Left lung (tissue), 10 donors: ENCODE results near the gene ZNF516. TPM values are rescaled to one million over a fixed set of nuclear protein-coding genes. Genes with fewer than 3 reads are reported as not detected.
A peak's percentile ranks its signal among the peaks of the same experiment; 100 is the strongest.

Source experiments
- ATAC-seq: fragments of 200-7000 bp; cut with Tn5 transposase; one replicate; pipeline ENCODE4 v1.9.1; 2020; ENCODE audit warnings: moderate library complexity
- DNase-seq, 4 donors: peaks; one replicate each; pipeline ENCODE4 v3.0.0-alpha.2; 2013 to 2020
- H3K27ac ChIP-seq, 2 donors: fragments of 200-600 bp; sonication (generic) in 1 of 2; one replicate each; pipeline versions ENCODE4 v1.5.0 to v1.8.0; 2020 to 2021
- H3K27me3 ChIP-seq, 2 donors: fragments of 200-600 bp; sonication (generic) in 1 of 2; one replicate each; pipeline versions ENCODE4 v1.5.0 to v1.8.0; 2020 to 2021
- H3K36me3 ChIP-seq, 2 donors: fragments of 200-600 bp; sonication (generic) in 1 of 2; one replicate each; pipeline versions ENCODE4 v1.5.0 to v1.8.0; 2020 to 2021
- H3K4me1 ChIP-seq, 2 donors: fragments of 200-600 bp; one replicate each; pipeline ENCODE4 v1.8.0; 2021
- H3K4me3 ChIP-seq, 2 donors: fragments of 200-600 bp; sonication (generic) in 1 of 2; one replicate each; pipeline versions ENCODE4 v1.5.0 to v1.8.0; 2020 to 2021; ENCODE audit warnings: mild to moderate bottlenecking in 1 of 2
- H3K9me3 ChIP-seq, 2 donors: fragments of 200-600 bp; sonication (generic) in 1 of 2; one replicate each; pipeline versions ENCODE4 v1.5.0 to v1.8.0; 2020 to 2021
- CTCF ChIP-seq, 2 donors: fragments of 200-600 bp; sonication (generic) in 1 of 2; IDR thresholded peaks; one replicate each; pipeline versions ENCODE4 v1.5.0 to v1.8.0; 2021; ENCODE audit warnings: antibody characterized with exemption in 2 of 2
- intact Hi-C, 2 donors: fragments of 100-400 bp; cut with DNase I; formaldehyde crosslinking; loops; one replicate each; pipeline versions ENCODE4 v1.11.2 to v1.14.2; 2022
- polyA plus RNA-seq, 6 donors: library from polyadenylated mRNA; unstranded; fragments of 120-200 nt; gene quantifications; one replicate each; pipeline ENCODE4 v1.2.1, GENCODE V29; 2013; ENCODE audit not compliant: insufficient read length in 6 of 6
- total RNA-seq, 2 donors: library from RNA; stranded (reverse); fragmentation: NEBNext Ultra II Directional; extraction: Animal tissue kit (Norgen Biotek cat#: 25700); gene quantifications; one replicate each; pipeline ENCODE4 v1.2.1, GENCODE V29; 2021
- donor health status: DM: no; HTN: yes; CAD: no.
- donor health status: DM: no; HTN: no; CAD: no.

Gene ZNF516
- total and polyA plus RNA-seq, 8 donors: 33.9 to 51.2 (median 46.8) TPM

GRCh38 chr18:76465630-76466409 lies 29.2 kb downstream of the ZNF516 start:
- H3K27me3 ChIP-seq: no peaks in the 10 kb centered on the region
- peaks cover 0 to 7% of the 10 kb centered on the region in 2 donors for H3K36me3 ChIP-seq
- intact Hi-C loops: no loop called here
- no peak overlapping the region for H3K4me3 ChIP-seq
- no peak for TF ChIP-seq CTCF (IDR thresholded peaks at IDR 0.05)
- no peaks in the 10 kb centered on the region for H3K9me3 ChIP-seq
- DNase-seq (no peak), ATAC-seq (no peak)
- peak overlapping the region in 1 of 2 donors; percentile 85 for H3K27ac ChIP-seq
- H3K4me1 ChIP-seq: peaks cover 0 to 48% of the 10 kb centered on the region in 2 donors

GRCh38 chr18:76464281-76465259 lies 30.5 kb downstream of the ZNF516 start:
- DNase-seq (no peak), ATAC-seq (no peak)
- Histone ChIP-seq H3K27me3 (no peaks in the 10 kb centered on the region), H3K4me1 (peaks cover 4 to 55% of the 10 kb centered on the region in 2 donors), H3K36me3 (peaks cover 0 to 9% of the 10 kb centered on the region in 2 donors), H3K9me3 (no peaks in the 10 kb centered on the region), H3K4me3 (no peak overlapping the region), H3K27ac (no peak overlapping the region)
- no peak for TF ChIP-seq CTCF (IDR thresholded peaks at IDR 0.05)
- intact Hi-C loops: no loop called here

- H3K36me3 ChIP-seq: peaks cover 0 to 16% of the 10 kb centered on the region in 2 donors
- TF ChIP-seq CTCF (IDR thresholded peaks at IDR 0.05): no peak
- DNase-seq: no peak
- no peak overlapping the region for H3K27ac ChIP-seq
- ATAC-seq: no peak
- H3K4me1 ChIP-seq: peaks cover 4 to 53% of the 10 kb centered on the region in 2 donors
- no peak overlapping the region for H3K4me3 ChIP-seq
- H3K27me3 ChIP-seq: no peaks in the 10 kb centered on the region
- intact Hi-C loops: no loop called here
- no peaks in the 10 kb centered on the region for H3K9me3 ChIP-seq
Measured at GRCh38 chr18:76463872-76464271, 31.2 kb downstream of the ZNF516 start.

- intact Hi-C loops: no loop called here
- Histone ChIP-seq H3K27ac (no peak overlapping the region), H3K36me3 (peaks cover 0 to 18% of the 10 kb centered on the region in 2 donors), H3K9me3 (no peaks in the 10 kb centered on the region), H3K4me1 (peaks cover 4 to 47% of the 10 kb centered on the region in 2 donors), H3K27me3 (no peaks in the 10 kb centered on the region), H3K4me3 (no peak overlapping the region)
- no peak for ATAC-seq
- TF ChIP-seq CTCF (IDR thresholded peaks at IDR 0.05): no peak
- no peak for DNase-seq
Measured at GRCh38 chr18:76463358-76463757, 31.7 kb downstream of the ZNF516 start.

GRCh38 chr18:76462326-76462694 lies 32.7 kb downstream of the ZNF516 start:
- ATAC-seq (no peak), DNase-seq (no peak)
- Histone ChIP-seq H3K9me3 (no peaks in the 10 kb centered on the region), H3K27me3 (no peaks in the 10 kb centered on the region), H3K27ac (no peak overlapping the region), H3K36me3 (peaks cover 0 to 18% of the 10 kb centered on the region in 2 donors), H3K4me1 (peaks cover 4 to 37% of the 10 kb centered on the region in 2 donors), H3K4me3 (no peak overlapping the region)
- TF ChIP-seq CTCF (IDR thresholded peaks at IDR 0.05): no peak
- intact Hi-C loops: no loop called here
